ENCODE results near the gene EGFR. TPM values are rescaled to one million over a fixed set of nuclear protein-coding genes. Genes with fewer than 3 reads are reported as not detected.

The EGFR gene
- polyA plus RNA-seq, 1 donor from 2014 or later, result 0.22 TPM

- Histone ChIP-seq H4K20me1 (ENCODE audit: insufficient read depth) (no peaks in the 10 kb centered on the region), H3K27ac (ENCODE audit: low read length) (no peak overlapping the region), H3K4me2 (ENCODE audit: low read length) (no peak overlapping the region), H3F3A (ENCODE audit: insufficient read depth, low read length, poor library complexity, severe bottlenecking) (no peaks in the 10 kb centered on the region), H2AFZ (ENCODE audit: low read depth, low read length) (no peak overlapping the region), H3K27me3 (ENCODE audit: insufficient read depth, low read depth, low read length) (no peaks in the 10 kb centered on the region), H3K9me2 (ENCODE audit: insufficient read depth, low read length) (no peaks in the 10 kb centered on the region), H3K36me3 (ENCODE audit: insufficient read depth, low read length) (no peaks in the 10 kb centered on the region), H3K79me2 (replicated peaks; ENCODE audit: insufficient read depth, low read length) (no peaks in the 10 kb centered on the region), H3K4me3 (ENCODE audit: low read length) (no peak overlapping the region), H3K9ac (ENCODE audit: low read length) (no peak overlapping the region), H3K9me3 (ENCODE audit: low read length) (no peaks in the 10 kb centered on the region)
- TF ChIP-seq EP300 (conservative IDR thresholded peaks at IDR 0.05; ENCODE audit: poor library complexity, severe bottlenecking) (no peak), SMC3 (conservative IDR thresholded peaks at IDR 0.05; ENCODE audit: poor library complexity) (no peak), REST (IDR thresholded peaks at IDR 0.05; ENCODE audit: borderline replicate concordance) (no peak), CTCF (IDR thresholded peaks at IDR 0.05; ENCODE audit: poor library complexity, severe bottlenecking) (no peak), RAD21 (conservative IDR thresholded peaks at IDR 0.05) (no peak), EZH2 (IDR thresholded peaks at IDR 0.05; ENCODE audit: borderline replicate concordance, insufficient read depth, low read length, poor library complexity, severe bottlenecking) (no peak), MXI1 (conservative IDR thresholded peaks at IDR 0.05; ENCODE audit: poor library complexity, severe bottlenecking) (no peak), TAF1 (IDR thresholded peaks at IDR 0.05; ENCODE audit: low read depth) (no peak)
Measured at GRCh38 chr7:54985426-54986330, 33.1 kb upstream of the EGFR start.

GRCh38 chr7:54986716-54987115 lies 32.1 kb upstream of the EGFR start:
- Histone ChIP-seq H3K9me2 (ENCODE audit: insufficient read depth, low read length) (no peaks in the 10 kb centered on the region), H3K9me3 (ENCODE audit: low read length) (no peaks in the 10 kb centered on the region), H3K9ac (ENCODE audit: low read length) (no peak overlapping the region), H3F3A (ENCODE audit: insufficient read depth, low read length, poor library complexity, severe bottlenecking) (no peaks in the 10 kb centered on the region), H3K27me3 (ENCODE audit: insufficient read depth, low read depth, low read length) (no peaks in the 10 kb centered on the region), H3K79me2 (replicated peaks; ENCODE audit: insufficient read depth, low read length) (no peaks in the 10 kb centered on the region), H2AFZ (ENCODE audit: low read depth, low read length) (no peak overlapping the region), H4K20me1 (ENCODE audit: insufficient read depth) (no peaks in the 10 kb centered on the region), H3K36me3 (ENCODE audit: insufficient read depth, low read length) (no peaks in the 10 kb centered on the region), H3K27ac (ENCODE audit: low read length) (no peak overlapping the region), H3K4me2 (ENCODE audit: low read length) (no peak overlapping the region), H3K4me3 (ENCODE audit: low read length) (no peak overlapping the region)
- TF ChIP-seq MXI1 (conservative IDR thresholded peaks at IDR 0.05; ENCODE audit: poor library complexity, severe bottlenecking), result no peak
- no peak for TF ChIP-seq POLR2AphosphoS5 (IDR thresholded peaks at IDR 0.05)
- TF ChIP-seq REST (IDR thresholded peaks at IDR 0.05; ENCODE audit: borderline replicate concordance), result no peak
- no peak for TF ChIP-seq SMC3 (conservative IDR thresholded peaks at IDR 0.05; ENCODE audit: poor library complexity)
- no peak for TF ChIP-seq EP300 (conservative IDR thresholded peaks at IDR 0.05; ENCODE audit: poor library complexity, severe bottlenecking)
- no peak for TF ChIP-seq EZH2 (IDR thresholded peaks at IDR 0.05; ENCODE audit: borderline replicate concordance, insufficient read depth, low read length, poor library complexity, severe bottlenecking)
- TF ChIP-seq RAD21 (conservative IDR thresholded peaks at IDR 0.05), result no peak
- TF ChIP-seq TAF1 (IDR thresholded peaks at IDR 0.05; ENCODE audit: low read depth), result no peak
- no peak for TF ChIP-seq CTCF (IDR thresholded peaks at IDR 0.05; ENCODE audit: poor library complexity, severe bottlenecking)

Data from neural cell (in vitro differentiated cells).